HL-60 (cell line): ENCODE data around the gene AIG1.

Experiments
- DNase-seq, 2 experiments: peaks; one replicate each; pipeline ENCODE4 v3.0.0-alpha.2; 2010 to 2020; ENCODE audit warnings: low read depth in 1 of 2, low spot score in 1 of 2
- H3K27ac ChIP-seq: fragments of 250-450 bp; sonication (Bioruptor Pico); replicated peaks from 2 replicates; pipeline ENCODE4 v1.5.1; 2020; ENCODE audit warnings: mild to moderate bottlenecking, moderate library complexity
- H3K27me3 ChIP-seq: fragments of 250-450 bp; sonication (Bioruptor Pico); 2 replicates; pipeline ENCODE4 v1.5.1; 2021; ENCODE audit warnings: mild to moderate bottlenecking, moderate library complexity; ENCODE audit not compliant: insufficient read depth, poor library complexity, severe bottlenecking
- H3K4me3 ChIP-seq: replicated peaks from 2 replicates; pipeline ENCODE4 v1.5.1; 2011; ENCODE audit warnings: mild to moderate bottlenecking, control low read depth, low read length; ENCODE audit not compliant: insufficient read depth
- CTCF ChIP-seq: IDR thresholded peaks from one replicate; pipeline ENCODE4 v1.5.1; 2011; ENCODE audit warnings: low read length, control low read depth, inconsistent platforms; ENCODE audit not compliant: insufficient read depth
- GABPA ChIP-seq: IDR thresholded peaks from 2 replicates; pipeline ENCODE4 v1.6.1; 2012; ENCODE audit warnings: low read depth
- POLR2AphosphoS5 ChIP-seq: IDR thresholded peaks from 2 replicates; pipeline ENCODE4 v1.6.1; 2012; ENCODE audit warnings: low read depth
- SPI1 ChIP-seq: IDR thresholded peaks from 2 replicates; pipeline ENCODE4 v1.6.1; 2012; ENCODE audit warnings: low read depth, mild to moderate bottlenecking, borderline replicate concordance
- TF ChIP-seq, protein P1 (sequence below): IDR thresholded peaks from 2 replicates; pipeline ENCODE4 v1.6.1; 2012; ENCODE audit warnings: low read depth; ENCODE audit not compliant: insufficient replicate concordance

AIG1 gene

DNA sequence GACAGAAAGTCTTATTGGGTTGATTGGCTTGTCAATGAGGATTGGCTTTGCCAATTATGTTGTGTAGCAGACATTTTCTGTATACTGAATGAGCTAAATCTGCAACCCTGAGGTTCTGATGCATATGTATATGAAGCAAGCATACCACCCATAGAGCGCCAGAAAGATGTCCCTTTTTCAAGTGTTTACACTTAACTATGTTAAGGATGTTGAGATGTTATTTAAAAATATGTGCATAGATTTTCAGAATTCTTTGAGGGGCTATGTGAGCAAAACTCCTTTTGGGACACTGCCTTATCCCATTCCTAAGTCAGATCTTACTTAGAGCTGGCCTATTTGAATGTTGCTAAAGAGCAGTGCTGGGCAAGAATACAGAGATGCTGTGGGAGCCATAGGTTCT lies 1.9 kb downstream of the AIG1 start:
- no peaks in the 10 kb centered on the region for H3K27me3 ChIP-seq
- H3K4me3 ChIP-seq, result no peak overlapping the region
- TF ChIP-seq, protein P1, sequence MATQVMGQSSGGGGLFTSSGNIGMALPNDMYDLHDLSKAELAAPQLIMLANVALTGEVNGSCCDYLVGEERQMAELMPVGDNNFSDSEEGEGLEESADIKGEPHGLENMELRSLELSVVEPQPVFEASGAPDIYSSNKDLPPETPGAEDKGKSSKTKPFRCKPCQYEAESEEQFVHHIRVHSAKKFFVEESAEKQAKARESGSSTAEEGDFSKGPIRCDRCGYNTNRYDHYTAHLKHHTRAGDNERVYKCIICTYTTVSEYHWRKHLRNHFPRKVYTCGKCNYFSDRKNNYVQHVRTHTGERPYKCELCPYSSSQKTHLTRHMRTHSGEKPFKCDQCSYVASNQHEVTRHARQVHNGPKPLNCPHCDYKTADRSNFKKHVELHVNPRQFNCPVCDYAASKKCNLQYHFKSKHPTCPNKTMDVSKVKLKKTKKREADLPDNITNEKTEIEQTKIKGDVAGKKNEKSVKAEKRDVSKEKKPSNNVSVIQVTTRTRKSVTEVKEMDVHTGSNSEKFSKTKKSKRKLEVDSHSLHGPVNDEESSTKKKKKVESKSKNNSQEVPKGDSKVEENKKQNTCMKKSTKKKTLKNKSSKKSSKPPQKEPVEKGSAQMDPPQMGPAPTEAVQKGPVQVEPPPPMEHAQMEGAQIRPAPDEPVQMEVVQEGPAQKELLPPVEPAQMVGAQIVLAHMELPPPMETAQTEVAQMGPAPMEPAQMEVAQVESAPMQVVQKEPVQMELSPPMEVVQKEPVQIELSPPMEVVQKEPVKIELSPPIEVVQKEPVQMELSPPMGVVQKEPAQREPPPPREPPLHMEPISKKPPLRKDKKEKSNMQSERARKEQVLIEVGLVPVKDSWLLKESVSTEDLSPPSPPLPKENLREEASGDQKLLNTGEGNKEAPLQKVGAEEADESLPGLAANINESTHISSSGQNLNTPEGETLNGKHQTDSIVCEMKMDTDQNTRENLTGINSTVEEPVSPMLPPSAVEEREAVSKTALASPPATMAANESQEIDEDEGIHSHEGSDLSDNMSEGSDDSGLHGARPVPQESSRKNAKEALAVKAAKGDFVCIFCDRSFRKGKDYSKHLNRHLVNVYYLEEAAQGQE, result no peak
- TF ChIP-seq GABPA, result no peak
- no peak for TF ChIP-seq POLR2AphosphoS5
- TF ChIP-seq CTCF, result no peak
- no peak for TF ChIP-seq SPI1
- DNase-seq, result no peak
- peak overlapping the region; percentile 91 for H3K27ac ChIP-seq

DNA sequence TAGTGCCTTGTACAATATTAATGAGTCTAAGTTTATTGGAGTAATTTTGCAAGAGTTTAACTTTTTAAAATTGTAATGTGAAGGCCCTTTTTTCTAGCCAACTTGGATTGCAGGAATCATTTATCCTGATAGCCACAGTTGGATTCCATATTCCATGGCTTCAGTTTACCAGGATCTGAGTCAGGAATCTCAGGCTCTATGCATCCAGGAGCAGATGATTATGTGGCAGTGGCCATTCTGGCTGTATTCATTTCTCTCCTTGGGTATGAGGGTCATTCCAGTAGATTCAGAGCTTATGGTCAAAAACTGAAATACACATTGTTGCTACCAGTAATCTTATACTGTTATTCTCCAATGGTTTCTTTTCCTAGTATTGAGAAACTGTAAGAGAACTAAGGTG lies 2.9 kb downstream of the AIG1 start:
- no peak for DNase-seq
- Histone ChIP-seq H3K4me3 (no peak overlapping the region), H3K27ac (peak overlapping the region; percentile 76), H3K27me3 (no peaks in the 10 kb centered on the region)
- no peak for TF ChIP-seq CTCF
- TF ChIP-seq GABPA, result no peak
- TF ChIP-seq SPI1, result no peak
- TF ChIP-seq, protein P1, result no peak
- TF ChIP-seq POLR2AphosphoS5, result no peak

DNA sequence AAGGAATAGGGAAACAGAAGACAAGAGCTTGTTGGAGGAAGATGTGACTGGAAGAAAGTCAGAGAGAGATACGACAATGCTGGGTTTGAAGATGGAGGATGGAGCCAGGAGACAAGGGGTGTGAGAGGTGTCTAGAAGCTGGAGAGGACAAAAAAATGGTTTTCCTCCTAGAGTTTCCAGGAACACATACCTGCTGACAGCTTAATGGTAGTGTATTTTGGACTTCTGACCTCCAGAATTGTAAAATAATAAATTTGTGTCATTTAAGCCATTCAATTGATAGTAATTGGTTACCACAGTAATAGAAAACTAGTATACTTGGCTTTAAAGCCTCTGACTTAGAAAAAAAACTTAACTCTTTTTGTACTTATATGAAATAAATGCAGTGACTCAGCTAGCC lies 3.6 kb downstream of the AIG1 start:
- peak overlapping the region; percentile 76 for H3K27ac ChIP-seq
- H3K4me3 ChIP-seq, result no peak overlapping the region
- TF ChIP-seq, protein P1, result no peak
- TF ChIP-seq SPI1 (no peak), POLR2AphosphoS5 (no peak), GABPA (no peak), CTCF (no peak)
- no peak for DNase-seq
- no peaks in the 10 kb centered on the region for H3K27me3 ChIP-seq
